ENCODE results near the gene NHLRC2. TPM values are rescaled to one million over a fixed set of nuclear protein-coding genes. Genes with fewer than 3 reads are reported as not detected.

The NHLRC2 gene
- total RNA-seq, 1 donor from 2014 or later: 50.1 TPM

DNA sequence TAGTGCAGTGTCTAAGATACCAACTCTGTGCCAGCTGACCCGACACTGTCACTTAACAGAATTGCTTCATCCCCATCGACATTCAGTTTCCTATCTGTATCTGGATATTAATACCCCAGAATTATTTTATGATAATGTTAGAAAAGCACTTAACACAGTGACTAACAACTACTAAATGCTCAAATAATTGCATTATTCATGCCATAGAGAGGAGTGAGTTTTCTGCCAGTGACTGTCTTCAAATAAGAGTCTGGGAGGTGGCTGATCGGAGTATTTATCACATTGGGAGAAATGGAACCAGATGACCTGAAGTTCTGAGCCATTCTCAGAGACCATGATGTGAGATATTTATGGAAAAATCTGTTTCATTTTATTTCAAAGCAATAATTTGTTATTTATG lies 65.7 kb downstream of the NHLRC2 start:
- intact Hi-C loops (cut with micrococcal nuclease): no loop called here
- Histone ChIP-seq H3K27ac (replicated peaks) (no peak overlapping the region), H3K9me3 (replicated peaks) (peaks cover 9% of the 10 kb centered on the region), H3K4me3 (no peak overlapping the region), H3K4me1 (peaks cover 31% of the 10 kb centered on the region), H3K27me3 (ENCODE audit: low read depth) (no peaks in the 10 kb centered on the region), H3K36me3 (no peaks in the 10 kb centered on the region)
- TF ChIP-seq, protein P1, sequence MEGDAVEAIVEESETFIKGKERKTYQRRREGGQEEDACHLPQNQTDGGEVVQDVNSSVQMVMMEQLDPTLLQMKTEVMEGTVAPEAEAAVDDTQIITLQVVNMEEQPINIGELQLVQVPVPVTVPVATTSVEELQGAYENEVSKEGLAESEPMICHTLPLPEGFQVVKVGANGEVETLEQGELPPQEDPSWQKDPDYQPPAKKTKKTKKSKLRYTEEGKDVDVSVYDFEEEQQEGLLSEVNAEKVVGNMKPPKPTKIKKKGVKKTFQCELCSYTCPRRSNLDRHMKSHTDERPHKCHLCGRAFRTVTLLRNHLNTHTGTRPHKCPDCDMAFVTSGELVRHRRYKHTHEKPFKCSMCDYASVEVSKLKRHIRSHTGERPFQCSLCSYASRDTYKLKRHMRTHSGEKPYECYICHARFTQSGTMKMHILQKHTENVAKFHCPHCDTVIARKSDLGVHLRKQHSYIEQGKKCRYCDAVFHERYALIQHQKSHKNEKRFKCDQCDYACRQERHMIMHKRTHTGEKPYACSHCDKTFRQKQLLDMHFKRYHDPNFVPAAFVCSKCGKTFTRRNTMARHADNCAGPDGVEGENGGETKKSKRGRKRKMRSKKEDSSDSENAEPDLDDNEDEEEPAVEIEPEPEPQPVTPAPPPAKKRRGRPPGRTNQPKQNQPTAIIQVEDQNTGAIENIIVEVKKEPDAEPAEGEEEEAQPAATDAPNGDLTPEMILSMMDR (IDR thresholded peaks at IDR 0.05; ENCODE audit: borderline replicate concordance): no peak
- DNase-seq: no peak

- Histone ChIP-seq H3K9me3 (replicated peaks) (peaks cover 13% of the 10 kb centered on the region), H3K4me1 (peaks cover 26% of the 10 kb centered on the region), H3K4me3 (no peak overlapping the region), H3K27ac (replicated peaks) (no peak overlapping the region), H3K27me3 (ENCODE audit: low read depth) (no peaks in the 10 kb centered on the region), H3K36me3 (no peaks in the 10 kb centered on the region)
- no peak for DNase-seq
- TF ChIP-seq, protein P1 (IDR thresholded peaks at IDR 0.05; ENCODE audit: borderline replicate concordance): no peak
- intact Hi-C loops (cut with micrococcal nuclease): no loop called here
These were observed 66.4 kb downstream of the NHLRC2 start for GRCh38 chr10:113920875-113921274.

DNA sequence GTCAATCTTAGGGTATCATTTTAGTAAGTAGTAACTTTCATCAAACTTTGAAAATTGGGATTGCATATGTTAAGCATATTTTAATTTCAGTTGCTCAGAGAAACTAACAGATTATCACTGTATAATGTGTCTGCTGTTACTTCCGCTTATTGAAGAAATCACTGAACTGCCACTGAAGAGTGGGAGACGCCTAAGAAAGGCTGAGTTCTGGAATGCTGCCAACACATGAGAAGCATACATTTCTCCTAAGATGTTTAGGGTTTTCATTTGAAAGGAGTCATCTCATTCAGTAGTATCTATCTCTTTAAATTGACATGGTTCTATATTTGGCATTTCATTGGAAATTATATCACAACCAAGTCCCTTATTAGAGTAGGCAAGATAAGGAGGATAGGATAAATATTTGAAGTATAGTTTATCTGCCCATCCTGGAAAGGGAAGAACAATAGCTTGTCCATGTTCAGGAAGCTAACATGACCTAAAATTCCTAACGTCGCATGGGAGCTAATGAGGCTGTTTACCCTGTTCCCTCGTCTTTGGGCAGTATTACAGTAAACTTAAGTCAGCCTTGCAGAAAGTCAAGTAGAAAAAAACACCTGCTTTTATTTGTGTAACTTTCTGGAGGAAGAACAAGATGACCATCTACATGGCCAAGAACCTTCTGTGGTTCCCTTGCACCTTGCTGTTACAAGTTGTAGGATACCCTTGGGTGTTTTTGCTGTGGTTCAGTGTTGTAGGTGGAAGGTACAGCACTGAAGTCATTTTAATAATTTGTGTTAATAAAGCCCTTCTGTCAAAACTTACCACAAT lies 67.3 kb downstream of the NHLRC2 start:
- intact Hi-C loops (cut with micrococcal nuclease): no loop called here
- Histone ChIP-seq H3K4me3 (no peak overlapping the region), H3K27me3 (ENCODE audit: low read depth) (no peaks in the 10 kb centered on the region), H3K27ac (replicated peaks) (no peak overlapping the region), H3K4me1 (peaks cover 21% of the 10 kb centered on the region), H3K9me3 (replicated peaks) (peaks cover 13% of the 10 kb centered on the region), H3K36me3 (no peaks in the 10 kb centered on the region)
- no peak for DNase-seq
- TF ChIP-seq, protein P1 (IDR thresholded peaks at IDR 0.05; ENCODE audit: borderline replicate concordance): no peak

DNA sequence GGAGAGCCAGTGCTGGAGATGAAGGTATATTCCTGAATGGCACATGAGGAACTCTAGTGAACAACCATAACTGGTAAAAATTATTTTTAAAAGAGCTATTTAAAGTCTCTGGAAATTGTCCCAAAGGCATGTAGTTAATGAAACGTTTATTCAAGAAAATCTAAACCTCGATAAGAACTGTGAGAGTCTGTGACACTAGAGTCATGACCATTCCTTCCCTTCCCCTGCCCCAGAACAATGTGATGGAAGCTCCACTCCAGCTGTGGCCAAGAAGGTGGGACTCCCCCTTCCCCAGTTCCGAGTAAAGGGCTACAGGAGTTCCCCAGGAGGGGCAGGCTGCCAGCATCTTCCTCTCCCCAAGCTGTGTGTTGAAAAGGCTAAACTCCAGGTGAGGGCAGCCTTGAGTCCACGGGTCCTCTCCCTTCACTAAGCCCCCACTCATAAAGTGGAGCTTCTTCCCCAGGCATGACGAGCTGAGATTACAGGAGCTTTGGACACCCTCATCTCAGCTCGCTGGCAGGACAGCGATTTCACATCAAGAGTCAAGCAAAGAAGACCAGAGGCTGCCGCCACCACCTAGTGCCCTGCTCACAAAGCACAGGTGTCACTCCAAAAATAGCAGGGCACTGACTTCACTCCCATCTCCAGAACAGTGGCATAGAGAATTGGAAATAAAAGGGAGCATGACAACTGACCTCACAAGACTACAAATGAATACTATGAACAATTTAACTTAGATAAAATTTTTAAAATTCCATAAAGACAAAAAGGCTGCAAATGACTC lies 68.5 kb downstream of the NHLRC2 start:
- H3K4me3 ChIP-seq: peak overlapping the region; percentile 8
- intact Hi-C loops (cut with micrococcal nuclease): no loop called here
- H3K27me3 ChIP-seq (ENCODE audit: low read depth): no peaks in the 10 kb centered on the region
- TF ChIP-seq, protein P1 (IDR thresholded peaks at IDR 0.05; ENCODE audit: borderline replicate concordance): peak; percentile 37
- H3K9me3 ChIP-seq (replicated peaks): peaks cover 13% of the 10 kb centered on the region
- DNase-seq: no peak
- no peaks in the 10 kb centered on the region for H3K36me3 ChIP-seq
- peaks cover 21% of the 10 kb centered on the region for H3K4me1 ChIP-seq
- H3K27ac ChIP-seq (replicated peaks): no peak overlapping the region

DNA sequence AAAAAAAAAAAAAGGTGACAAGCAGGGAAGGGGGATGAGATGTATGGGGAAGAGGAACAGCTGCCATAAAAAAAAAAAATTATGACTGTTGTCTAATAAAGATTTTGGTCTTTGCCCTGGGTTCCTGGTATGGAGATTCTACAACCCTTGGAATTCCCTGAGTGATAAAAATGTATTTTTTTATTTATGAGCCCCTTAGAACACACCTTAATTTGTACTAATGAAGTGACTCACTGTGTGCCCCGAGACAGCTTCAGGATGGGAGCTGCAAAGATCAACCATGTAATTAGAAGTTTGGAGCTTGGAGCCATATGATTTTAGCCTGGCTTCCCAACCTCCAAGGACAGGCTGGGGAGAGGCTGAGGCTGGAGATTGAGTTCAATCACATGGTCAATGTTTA lies 69.7 kb downstream of the NHLRC2 start:
- DNase-seq: no peak
- Histone ChIP-seq H3K4me1 (peaks cover 21% of the 10 kb centered on the region), H3K27ac (replicated peaks) (no peak overlapping the region), H3K9me3 (replicated peaks) (peaks cover 13% of the 10 kb centered on the region), H3K4me3 (no peak overlapping the region), H3K27me3 (ENCODE audit: low read depth) (no peaks in the 10 kb centered on the region), H3K36me3 (no peaks in the 10 kb centered on the region)
- intact Hi-C loops (cut with micrococcal nuclease): no loop called here
- TF ChIP-seq, protein P1 (IDR thresholded peaks at IDR 0.05; ENCODE audit: borderline replicate concordance): no peak
